HG02981 (cell line): ENCODE results near the gene ZNF18.

Experiments used
- ATAC-seq: cut with Tn5 transposase; IDR thresholded peaks from one replicate; pipeline ENCODE4 v1.9.1; 2021; ENCODE audit warnings: mild to moderate bottlenecking, moderate library complexity; ENCODE audit not compliant: unreplicated experiment

The ZNF18 gene

GRCh38 chr17:11997147-11997971, at the start of gene ZNF18:
ZNF18 (minus strand) TSS chr17:11997475; CDS start chr17:11992829, 4,646 bp downstream.
- ATAC-seq = peak; percentile 95

- ATAC-seq = no peak
These were observed 49.5 kb upstream of the ZNF18 start for GRCh38 chr17:12046786-12047185.

GRCh38 chr17:12043702-12044101, 46.4 kb upstream of the ZNF18 start:
- no peak for ATAC-seq

- no peak for ATAC-seq
These were observed 44.0 kb upstream of the ZNF18 start for GRCh38 chr17:12041312-12041711.

GRCh38 chr17:12040478-12040877, 43.2 kb upstream of the ZNF18 start:
- no peak for ATAC-seq

GRCh38 chr17:12037970-12038369, 40.7 kb upstream of the ZNF18 start:
- ATAC-seq = no peak

GRCh38 chr17:12035673-12036072, 38.4 kb upstream of the ZNF18 start:
- ATAC-seq = no peak

GRCh38 chr17:12034538-12034937, 37.3 kb upstream of the ZNF18 start:
- ATAC-seq = no peak

- no peak for ATAC-seq
These were observed 31.3 kb upstream of the ZNF18 start for GRCh38 chr17:12028611-12029010.

GRCh38 chr17:12027658-12028057, 30.4 kb upstream of the ZNF18 start:
- no peak for ATAC-seq

- no peak for ATAC-seq
These were observed 27.1 kb upstream of the ZNF18 start for GRCh38 chr17:12024327-12024726.

- ATAC-seq = no peak
These were observed 25.0 kb upstream of the ZNF18 start for GRCh38 chr17:12022310-12022709.

GRCh38 chr17:12021623-12022140, 24.4 kb upstream of the ZNF18 start:
- no peak for ATAC-seq

- ATAC-seq = peak; percentile 93
These were observed 23.7 kb upstream of the ZNF18 start, which contains the start of gene MAP2K4 for GRCh38 chr17:12020642-12021622. MAP2K4 (plus strand) TSS chr17:12020877; CDS start chr17:12020887, 10 bp downstream.

- no peak for ATAC-seq
These were observed 10.2 kb upstream of the ZNF18 start for GRCh38 chr17:12007466-12007865.

- ATAC-seq = no peak
These were observed 2.4 kb upstream of the ZNF18 start for GRCh38 chr17:11999696-12000095.

- no peak for ATAC-seq
These were observed 628 bp upstream of the ZNF18 start for GRCh38 chr17:11997972-11998233.

- ATAC-seq = peak; percentile 33
These were observed 541 bp downstream of the ZNF18 start for GRCh38 chr17:11996722-11997146.

- no peak for ATAC-seq
These were observed 5.8 kb downstream of the ZNF18 start for GRCh38 chr17:11991461-11991860.

GRCh38 chr17:11990363-11990983, 6.8 kb downstream of the ZNF18 start:
- no peak for ATAC-seq

GRCh38 chr17:11986942-11987329, 10.3 kb downstream of the ZNF18 start:
- ATAC-seq = no peak
